HG03521 (cell line): Measurements from ENCODE around the gene ATP5ME.

Experiments
- ATAC-seq: cut with Tn5 transposase; IDR thresholded peaks from one replicate; pipeline ENCODE4 v1.9.1; 2021; ENCODE audit warnings: mild to moderate bottlenecking, moderate library complexity; ENCODE audit not compliant: unreplicated experiment

The ATP5ME gene

DNA sequence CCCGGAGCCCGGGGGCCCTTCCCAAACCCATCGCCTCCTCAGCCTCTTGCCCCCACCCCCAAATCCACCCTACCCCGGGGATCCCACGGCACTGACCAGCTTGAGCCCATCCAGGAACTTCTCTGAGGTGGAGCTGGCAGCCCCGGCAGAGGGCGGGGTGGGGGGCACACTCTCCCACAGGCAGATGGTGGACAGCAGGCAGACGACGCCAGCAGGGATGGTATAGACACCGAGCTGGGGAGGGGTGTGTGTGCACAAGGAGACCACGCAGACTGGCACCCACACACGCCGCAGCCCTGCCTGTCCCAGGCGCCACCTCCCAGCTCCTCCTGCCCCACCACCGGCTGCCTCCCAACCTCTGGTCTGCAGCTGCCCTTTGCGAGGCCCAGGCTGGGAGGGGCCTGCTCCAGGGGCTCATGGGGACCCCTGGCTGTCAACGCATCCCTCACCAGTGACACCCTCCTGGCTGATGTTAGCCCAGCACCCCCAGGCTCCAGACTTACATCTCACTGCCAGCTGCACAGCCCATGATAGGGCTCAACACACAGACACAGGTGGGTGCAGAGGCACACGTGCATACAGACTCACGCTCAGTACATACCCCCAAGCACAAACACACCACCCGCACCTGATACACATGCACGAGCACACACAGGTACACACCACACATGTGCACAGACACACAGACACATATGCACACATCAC is 10.7 kb upstream of the ATP5ME start:
- ATAC-seq, result no peak

- no peak for ATAC-seq
Observed at GRCh38 chr4:683982-684622, 10.0 kb upstream of the ATP5ME start.

- ATAC-seq, result no peak
Observed at GRCh38 chr4:683247-683897, 9.3 kb upstream of the ATP5ME start.

- ATAC-seq, result no peak
Observed at GRCh38 chr4:682490-683172, 8.6 kb upstream of the ATP5ME start.

DNA sequence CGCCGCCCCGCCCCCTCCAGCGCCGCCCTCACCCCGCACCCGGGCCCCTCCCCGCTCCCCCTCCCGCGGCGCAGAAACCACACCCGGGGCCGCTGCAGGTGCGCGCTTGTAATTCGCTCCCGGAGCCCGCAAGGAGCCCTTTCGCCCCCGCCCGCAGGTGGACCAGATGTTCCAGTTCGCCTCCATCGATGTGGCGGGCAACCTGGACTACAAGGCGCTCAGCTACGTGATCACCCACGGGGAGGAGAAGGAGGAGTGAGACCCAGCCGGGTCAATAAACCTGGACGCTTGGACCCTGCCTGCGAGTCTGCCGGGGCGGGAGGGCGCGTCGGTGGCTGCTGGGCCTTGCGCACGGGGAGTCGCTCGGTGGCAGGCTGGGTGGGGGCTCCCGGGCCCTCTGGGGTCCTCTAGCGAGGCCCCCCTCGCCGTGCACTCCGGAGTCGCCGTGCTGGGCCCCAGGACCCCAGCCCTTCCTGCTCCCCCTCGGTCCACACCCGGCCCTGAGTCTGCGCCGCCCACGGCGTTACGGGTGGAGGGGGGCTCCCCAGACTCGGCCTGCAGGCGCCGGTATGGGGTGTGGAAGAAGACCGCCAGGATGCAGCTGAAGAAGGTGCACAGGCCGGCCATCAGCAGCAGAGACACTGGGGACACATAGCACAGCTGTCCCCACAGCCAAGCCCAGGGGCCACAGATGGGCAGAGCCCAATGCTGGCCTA is 7.8 kb upstream of the ATP5ME start:
- ATAC-seq, result no peak

GRCh38 chr4:680928-681645 is 7.0 kb upstream of the ATP5ME start:
- ATAC-seq, result no peak

DNA sequence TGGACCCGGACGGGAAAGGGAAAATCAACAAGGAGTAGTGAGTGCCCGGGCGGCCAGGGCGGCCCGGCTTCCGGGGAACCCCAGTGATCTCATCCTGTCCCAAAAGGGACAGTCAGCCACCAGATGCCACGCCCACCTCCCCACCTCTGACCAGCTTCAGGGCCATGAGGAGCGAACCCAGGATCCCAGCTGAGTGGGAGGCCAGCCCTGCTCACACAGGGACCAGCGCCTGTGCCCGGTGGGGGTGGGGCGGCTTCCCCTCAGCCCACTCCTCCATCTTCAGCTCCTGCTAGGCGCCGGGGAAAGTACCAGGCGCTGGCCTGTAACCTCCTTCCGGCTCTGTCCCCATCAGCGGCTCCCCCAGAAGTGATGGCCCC is 6.5 kb upstream of the ATP5ME start:
- ATAC-seq, result no peak

GRCh38 chr4:680091-680490 is 6.0 kb upstream of the ATP5ME start:
- ATAC-seq, result no peak

DNA sequence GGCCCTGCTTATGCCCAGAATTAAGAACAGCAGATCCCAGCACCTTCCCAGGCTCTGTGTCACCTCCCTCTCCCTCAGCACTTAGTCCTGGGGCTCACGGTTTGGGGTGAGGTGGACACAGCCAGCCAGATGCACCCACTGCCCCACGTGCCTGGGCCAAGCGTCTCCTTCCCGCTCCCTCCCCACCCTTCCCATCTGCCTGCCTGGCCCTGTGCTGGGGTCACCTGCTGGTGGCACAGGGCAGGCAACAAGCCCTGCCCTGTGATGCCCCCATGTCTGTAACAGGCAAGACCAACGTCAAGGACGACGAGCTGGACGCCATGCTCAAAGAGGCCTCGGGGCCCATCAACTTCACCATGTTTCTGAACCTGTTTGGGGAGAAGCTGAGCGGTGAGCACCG is 5.6 kb upstream of the ATP5ME start:
- ATAC-seq, result no peak

- ATAC-seq, result no peak
Observed at GRCh38 chr4:679104-679481, 5.0 kb upstream of the ATP5ME start.

DNA sequence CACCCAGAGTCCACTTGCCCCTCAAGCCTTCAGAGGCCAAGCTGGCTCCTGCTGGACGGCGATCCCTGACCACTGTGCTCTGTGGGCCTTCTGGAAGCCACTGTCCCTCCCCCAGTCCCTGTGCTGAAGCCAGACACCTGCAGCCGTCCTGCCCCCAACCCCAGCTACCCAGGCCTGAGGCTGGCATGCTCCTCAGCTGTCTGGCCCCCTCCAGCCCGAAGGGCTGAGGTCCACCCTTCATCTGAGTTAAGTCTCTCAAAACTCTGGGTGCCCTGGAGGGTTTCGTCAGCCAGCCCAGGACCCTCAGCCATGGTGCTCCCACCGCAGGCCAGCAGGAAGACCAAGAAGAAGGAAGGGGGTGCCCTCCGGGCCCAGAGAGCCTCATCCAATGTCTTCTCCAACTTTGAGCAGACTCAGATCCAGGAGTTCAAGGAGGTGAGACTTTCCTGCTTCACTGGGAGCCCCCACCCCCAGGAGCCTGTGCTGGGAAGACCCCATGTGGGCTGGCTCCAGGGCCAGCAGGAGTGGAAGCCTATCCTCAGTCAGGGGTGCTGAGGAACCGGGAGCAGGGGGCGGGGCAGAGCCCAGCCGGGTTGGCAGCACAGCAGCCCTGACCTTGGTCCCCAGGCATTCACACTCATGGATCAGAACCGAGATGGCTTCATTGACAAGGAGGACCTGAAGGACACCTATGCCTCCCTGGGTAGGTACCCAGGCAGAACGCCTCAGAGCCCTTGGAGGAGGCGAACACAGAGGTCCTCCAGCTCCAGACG is 4.4 kb upstream of the ATP5ME start:
- no peak for ATAC-seq

DNA sequence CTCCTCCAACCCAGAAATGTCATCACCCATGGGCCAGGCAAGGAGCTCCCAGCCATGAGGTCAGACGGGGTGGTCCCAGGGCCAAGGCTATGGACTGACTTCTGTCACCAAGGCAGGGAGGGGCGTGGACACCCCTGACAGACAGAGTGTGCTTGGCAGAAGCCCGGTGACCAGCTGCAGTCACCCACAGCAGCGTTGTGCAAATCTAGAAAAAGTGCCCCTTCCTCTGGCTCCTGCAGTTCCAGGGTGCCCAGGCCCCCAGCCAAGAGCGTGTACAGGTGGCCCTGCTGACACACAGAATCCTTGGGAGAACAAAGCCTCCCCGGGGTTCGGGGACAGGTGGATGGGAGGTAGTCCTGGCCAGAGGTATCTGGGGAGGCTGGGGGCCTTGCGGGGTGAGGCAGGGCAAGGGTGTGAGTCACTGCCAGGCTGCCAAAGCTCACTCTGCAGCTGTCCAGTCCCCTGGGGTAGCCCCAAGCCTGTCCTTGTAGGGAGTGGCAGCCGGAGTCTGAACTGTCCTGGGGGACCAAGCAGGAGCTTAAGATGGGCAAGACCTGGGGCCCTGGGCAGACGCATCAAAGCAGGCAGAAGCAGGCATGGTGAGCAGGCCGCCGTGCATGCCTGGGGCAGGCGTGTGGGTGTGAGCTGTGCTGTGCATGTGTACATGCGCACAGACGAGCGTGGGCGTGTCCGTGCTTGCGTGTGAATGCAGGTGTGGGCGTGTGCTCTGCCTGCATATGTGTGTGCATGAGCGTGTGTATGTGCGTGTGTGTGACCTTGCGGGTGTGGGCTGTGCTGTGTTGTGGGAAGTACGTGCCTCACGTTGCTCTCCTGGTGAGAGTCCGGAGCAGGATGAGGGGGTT is 3.6 kb upstream of the ATP5ME start:
- ATAC-seq, result no peak

- no peak for ATAC-seq
Observed at GRCh38 chr4:676871-677235, 2.8 kb upstream of the ATP5ME start.

DNA sequence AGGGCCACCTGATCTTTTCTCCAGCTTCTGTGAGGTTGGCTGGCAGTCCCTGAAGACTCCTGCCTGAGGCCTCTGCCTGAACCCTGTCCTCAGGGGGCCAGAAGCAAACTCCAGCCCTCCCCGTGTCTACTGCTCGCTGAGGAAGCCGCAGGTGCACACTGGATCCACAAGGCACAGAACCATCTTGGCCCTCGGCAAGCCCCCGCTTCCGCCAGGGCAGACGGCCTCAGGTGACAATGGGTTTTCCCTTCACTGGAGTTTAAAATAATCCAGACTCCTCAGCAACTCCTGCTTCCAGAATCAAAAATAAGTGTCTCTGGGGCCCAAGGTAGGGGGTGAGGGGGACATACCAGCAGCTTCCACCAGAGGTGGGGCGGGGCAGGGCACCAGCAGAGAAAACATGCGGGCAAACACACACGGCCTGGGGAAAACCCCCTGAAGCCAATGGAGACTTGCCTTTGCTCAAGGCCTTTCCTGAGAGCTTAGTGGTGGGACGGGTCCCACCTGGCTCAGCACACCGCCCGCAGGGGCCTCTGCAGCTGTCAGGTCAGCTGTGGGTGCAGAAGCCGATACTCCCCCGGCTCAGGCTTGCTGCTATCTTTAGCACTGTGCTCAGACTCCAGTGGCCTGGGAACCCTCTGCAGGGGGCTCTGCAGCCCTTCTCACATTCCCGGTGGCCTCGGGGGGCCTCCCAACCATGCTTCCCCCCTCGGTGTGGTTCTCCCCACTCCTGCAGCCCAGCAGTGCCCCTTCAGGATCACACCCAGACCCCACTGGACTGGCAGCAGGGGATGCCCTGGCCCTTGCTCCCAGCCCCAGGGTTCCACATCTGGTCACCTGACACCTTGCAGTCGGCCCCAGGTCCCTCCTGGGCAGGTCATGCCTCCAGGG is 2.1 kb upstream of the ATP5ME start:
- no peak for ATAC-seq

- no peak for ATAC-seq
Observed at GRCh38 chr4:675036-675882, 1.2 kb upstream of the ATP5ME start.

DNA sequence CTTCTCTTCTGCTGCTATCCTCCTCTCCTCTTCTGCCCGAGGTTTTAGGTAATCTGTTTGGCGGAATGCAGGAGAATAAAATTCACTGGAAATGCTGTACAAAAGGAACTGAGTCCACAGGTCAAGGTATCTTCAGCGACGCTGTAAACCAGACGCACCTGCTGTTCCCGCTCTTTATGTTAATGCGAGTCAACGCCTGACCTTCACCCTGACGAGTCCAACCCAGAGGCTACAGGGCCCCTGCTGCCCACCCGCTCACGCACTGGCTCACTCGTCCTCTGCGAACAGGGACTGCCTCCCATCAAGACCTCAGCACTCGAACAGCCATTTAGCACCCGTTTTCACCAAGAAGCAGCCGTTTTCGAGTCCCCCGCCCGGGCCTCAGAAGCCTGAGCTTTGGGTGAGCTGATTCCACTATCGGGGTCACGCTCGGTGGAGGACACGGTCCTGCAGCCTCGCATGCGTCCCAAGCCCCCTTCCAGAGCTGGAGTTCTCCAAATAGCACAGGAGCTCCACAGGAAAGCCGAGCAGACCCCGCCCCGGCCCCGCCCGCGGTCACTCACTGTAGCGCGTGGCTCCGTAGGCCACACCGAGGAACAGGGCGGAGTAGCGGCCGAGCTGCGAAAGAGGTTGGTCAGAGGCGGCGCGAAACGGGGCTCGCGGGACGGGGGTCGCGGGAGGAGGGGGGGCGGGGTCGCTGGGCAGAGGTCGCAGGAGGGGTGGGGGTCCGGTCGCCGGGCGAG is 556 bp downstream of the ATP5ME start:
- ATAC-seq, result no peak
